Naive thymus-derived CD4-positive, alpha-beta T cell (primary cell): Measurements from ENCODE around the gene ZBTB21. TPM values are rescaled to one million over a fixed set of nuclear protein-coding genes. Genes with fewer than 3 reads are reported as not detected.

Experiments
- ATAC-seq: fragments of 150-1000 bp; cut with Tn5 transposase; 2 replicates; pipeline ENCODE4 v1.10.0; 2021; ENCODE audit warnings: mild to moderate bottlenecking, moderate library complexity
- CTCF ChIA-PET: fragments of 350-600 bp; sonication (Branson Sonifier 250); formaldehyde crosslinking; loops from one replicate; lab custom pipeline; 2021; ENCODE audit warnings: antibody characterized with exemption; lab: Charles Lee
- POLR2A ChIA-PET: fragments of 350-600 bp; sonication (Branson Sonifier 250); formaldehyde crosslinking; loops from one replicate; lab custom pipeline; 2021; ENCODE audit warnings: antibody characterized with exemption, inconsistent platforms; lab: Charles Lee
- DNase-seq, 9 donors: peaks; one replicate each; pipeline versions ENCODE4 v3.0.0 to v3.0.0-alpha.2; 2020 to 2022; ENCODE audit warnings: mixed read lengths in 1 of 9
- H3K27ac ChIP-seq: one replicate; pipeline ENCODE4 v1.7.0; 2013; ENCODE audit warnings: mild to moderate bottlenecking, low read depth, low read length, moderate library complexity
- H3K27me3 ChIP-seq, 2 donors: one replicate each; pipeline ENCODE4 v1.7.0; 2013; ENCODE audit warnings: low read length in 2 of 2, mild to moderate bottlenecking in 2 of 2, moderate library complexity in 2 of 2; ENCODE audit not compliant: control insufficient read depth in 2 of 2, insufficient read depth in 2 of 2
- H3K36me3 ChIP-seq, 3 experiments: 1 replicate in 2 of 3; 2 replicates in 1 of 3; pipeline ENCODE4 v1.7.0; 2013; ENCODE audit warnings: low read length in 3 of 3, mild to moderate bottlenecking in 3 of 3, moderate library complexity in 1 of 3; ENCODE audit not compliant: insufficient read depth in 3 of 3, control insufficient read depth in 2 of 3
- H3K4me1 ChIP-seq, 2 donors: one replicate each; pipeline ENCODE4 v1.7.0; 2013; ENCODE audit warnings: low read length in 2 of 2, mild to moderate bottlenecking in 2 of 2, moderate library complexity in 1 of 2; ENCODE audit not compliant: control insufficient read depth in 2 of 2, insufficient read depth in 2 of 2
- H3K4me3 ChIP-seq: 2 replicates; pipeline ENCODE4 v1.7.0; 2013; ENCODE audit warnings: mild to moderate bottlenecking, low read length
- H3K9me3 ChIP-seq, 3 experiments: 1 replicate in 2 of 3; 2 replicates in 1 of 3; pipeline ENCODE4 v1.7.0; 2013; ENCODE audit warnings: low read length in 3 of 3; ENCODE audit not compliant: control insufficient read depth in 2 of 3
- H3K27ac Mint-ChIP-seq, 9 donors: one replicate each; pipeline ENCODE4 v1.8.0; 2020 to 2022; ENCODE audit warnings: mixed read lengths in 9 of 9, mild to moderate bottlenecking in 8 of 9, moderate library complexity in 5 of 9, inconsistent platforms in 2 of 9
- H3K27me3 Mint-ChIP-seq, 5 donors: one replicate each; pipeline ENCODE4 v1.8.0; 2021 to 2022; ENCODE audit warnings: mixed read lengths in 5 of 5, mild to moderate bottlenecking in 1 of 5
- H3K36me3 Mint-ChIP-seq, 5 donors: one replicate each; pipeline ENCODE4 v1.8.0; 2020 to 2022; ENCODE audit warnings: mixed read lengths in 5 of 5, mild to moderate bottlenecking in 3 of 5, inconsistent platforms in 1 of 5
- H3K4me1 Mint-ChIP-seq, 7 donors: one replicate each; pipeline ENCODE4 v1.8.0; 2020 to 2022; ENCODE audit warnings: mixed read lengths in 7 of 7, mild to moderate bottlenecking in 3 of 7, inconsistent platforms in 1 of 7
- H3K4me3 Mint-ChIP-seq, 10 donors: one replicate each; pipeline ENCODE4 v1.8.0; 2020 to 2022; ENCODE audit warnings: mild to moderate bottlenecking in 10 of 10, mixed read lengths in 10 of 10, moderate library complexity in 6 of 10, inconsistent platforms in 2 of 10
- H3K9me3 Mint-ChIP-seq, 11 donors: one replicate each; pipeline ENCODE4 v1.8.0; 2020 to 2022; ENCODE audit warnings: mixed read lengths in 11 of 11, mild to moderate bottlenecking in 4 of 11, inconsistent platforms in 1 of 11, moderate library complexity in 1 of 11
- intact Hi-C, 2 donors: fragments of 100-400 bp; cut with micrococcal nuclease; formaldehyde crosslinking; loops; one replicate each; pipeline ENCODE4 v1.15.1; 2023
- polyA plus RNA-seq, 2 donors: library from polyadenylated mRNA; unstranded; fragments of 300-500 nt; fragmentation: Illumina TruSeq; gene quantifications; one replicate each; pipeline ENCODE4 v1.2.3, GENCODE V29; 2021
- total RNA-seq, 6 experiments: library from RNA in 5 of 6; stranded (reverse) in 5 of 6; gene quantifications; 1 replicate in 5 of 6; 2 replicates in 1 of 6; pipeline ENCODE4 v1.2.3 and lab custom pipeline; 2021 to 2026

Gene ZBTB21
- total and polyA plus RNA-seq, 7 experiments from 2014 or later: 4.3 to 137 (median 24.3) TPM

DNA sequence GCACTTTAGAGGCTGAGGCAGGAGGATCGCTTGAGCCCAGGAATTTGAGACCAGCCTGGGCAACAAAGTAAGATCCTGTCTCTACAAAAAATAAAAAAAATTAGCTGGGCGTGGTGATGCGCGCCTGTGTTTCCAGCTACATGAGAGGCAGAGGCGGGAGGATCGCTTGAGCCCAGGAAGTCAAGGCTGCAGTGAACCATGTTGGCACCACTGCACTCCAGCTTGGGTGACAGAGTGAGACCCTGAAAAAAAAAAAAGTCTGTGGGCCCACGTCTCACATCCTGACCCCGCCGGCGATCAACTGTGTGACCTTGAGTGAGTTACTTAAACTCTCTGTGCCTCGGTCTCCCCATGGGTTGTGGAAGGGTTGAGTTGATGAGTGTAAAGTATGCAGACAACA lies 12.7 kb upstream of the ZBTB21 start:
- Mint-ChIP-seq H3K27ac (no peak overlapping the region), H3K36me3 (no peaks in the 10 kb centered on the region), H3K27me3 (peaks cover 0 to 11% (median 0%) of the 10 kb centered on the region in 5 donors), H3K9me3 (no peaks in the 10 kb centered on the region), H3K4me3 (no peak overlapping the region), H3K4me1 (peaks cover 0 to 12% (median 0%) of the 10 kb centered on the region in 7 donors)
- POLR2A ChIA-PET: no interaction called here
- Histone ChIP-seq H3K36me3 (no peaks in the 10 kb centered on the region), H3K27me3 (no peaks in the 10 kb centered on the region), H3K27ac (no peak overlapping the region), H3K9me3 (no peaks in the 10 kb centered on the region), H3K4me1 (no peaks in the 10 kb centered on the region), H3K4me3 (no peak overlapping the region)
- DNase-seq (no peak), ATAC-seq (no peak)
- CTCF ChIA-PET: no interaction called here
- intact Hi-C loops: no loop called here

DNA sequence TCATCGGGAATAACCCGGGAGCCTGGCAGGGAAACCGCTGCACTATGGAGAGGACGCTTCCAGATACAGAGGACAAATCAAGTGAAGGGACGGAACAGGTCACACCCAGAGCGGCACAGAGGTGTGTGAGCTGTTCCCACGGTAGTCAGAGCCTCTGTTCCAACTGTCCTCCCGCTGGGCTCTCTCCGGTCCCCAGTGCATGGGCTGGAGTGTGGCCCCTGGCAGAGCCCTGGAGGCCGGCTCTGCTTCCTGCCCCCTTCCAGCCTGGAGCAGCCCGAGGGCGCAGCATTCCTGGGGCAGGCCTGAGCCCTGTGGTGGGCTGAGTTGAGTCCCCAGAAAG lies 11.9 kb upstream of the ZBTB21 start:
- Histone ChIP-seq H3K36me3 (no peaks in the 10 kb centered on the region), H3K9me3 (no peaks in the 10 kb centered on the region), H3K4me3 (no peak overlapping the region), H3K27me3 (no peaks in the 10 kb centered on the region), H3K4me1 (no peaks in the 10 kb centered on the region), H3K27ac (no peak overlapping the region)
- POLR2A ChIA-PET: no interaction called here
- intact Hi-C loops: no loop called here
- CTCF ChIA-PET: no interaction called here
- no peak for ATAC-seq
- H3K4me1 Mint-ChIP-seq: peaks cover 0 to 10% (median 0%) of the 10 kb centered on the region in 7 donors
- no peaks in the 10 kb centered on the region for H3K9me3 Mint-ChIP-seq
- no peak overlapping the region for H3K4me3 Mint-ChIP-seq
- DNase-seq: no peak
- no peak overlapping the region for H3K27ac Mint-ChIP-seq
- H3K27me3 Mint-ChIP-seq: peaks cover 0 to 11% (median 0%) of the 10 kb centered on the region in 5 donors
- no peaks in the 10 kb centered on the region for H3K36me3 Mint-ChIP-seq

DNA sequence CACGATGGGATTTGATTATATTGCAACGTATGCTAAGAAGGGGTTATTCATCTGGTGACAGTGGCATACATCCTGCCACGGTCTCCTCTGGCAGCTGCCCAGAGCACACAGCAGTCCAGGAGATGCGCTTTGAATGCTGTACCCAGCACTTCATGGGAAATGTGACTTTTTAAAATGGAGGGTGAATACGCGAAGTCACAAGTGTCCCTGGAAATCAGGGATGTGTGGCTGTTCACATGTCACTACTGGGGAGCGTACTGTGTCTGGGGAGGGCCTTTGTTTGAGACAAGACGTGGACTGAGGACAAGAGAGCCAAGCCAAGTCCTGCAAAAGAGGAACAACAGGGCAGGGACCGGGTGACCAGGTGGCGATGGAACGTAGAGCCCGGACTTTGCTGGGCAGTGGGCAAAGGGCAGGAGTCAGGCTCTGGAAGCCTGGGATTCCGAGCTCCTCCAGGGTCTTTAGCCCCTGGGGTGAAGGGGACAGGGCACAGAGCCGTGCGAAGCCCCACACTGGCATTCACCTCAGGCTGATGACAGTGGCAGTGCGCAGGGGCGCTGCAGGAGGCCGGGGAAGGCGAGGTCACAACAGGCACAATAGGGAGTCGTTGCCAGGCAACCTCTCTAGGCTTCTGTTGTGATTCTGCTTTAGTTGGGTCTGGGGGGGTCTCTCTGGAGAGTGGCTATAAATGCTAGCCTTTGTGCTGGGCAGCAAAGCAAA lies 11.4 kb upstream of the ZBTB21 start:
- Mint-ChIP-seq H3K9me3 (no peaks in the 10 kb centered on the region), H3K36me3 (no peaks in the 10 kb centered on the region), H3K27ac (peak overlapping the region in 1 of 9 donors; percentile 30), H3K4me1 (peaks cover 0 to 8% (median 0%) of the 10 kb centered on the region in 7 donors), H3K27me3 (peaks cover 0 to 11% (median 0%) of the 10 kb centered on the region in 5 donors), H3K4me3 (no peak overlapping the region)
- no peak for DNase-seq
- CTCF ChIA-PET: no interaction called here
- ATAC-seq: no peak
- H3K27ac ChIP-seq: no peak overlapping the region
- H3K9me3 ChIP-seq: no peaks in the 10 kb centered on the region
- H3K4me1 ChIP-seq: no peaks in the 10 kb centered on the region
- no peaks in the 10 kb centered on the region for H3K36me3 ChIP-seq
- no peaks in the 10 kb centered on the region for H3K27me3 ChIP-seq
- intact Hi-C loops: no loop called here
- POLR2A ChIA-PET: no interaction called here
- H3K4me3 ChIP-seq: no peak overlapping the region

DNA sequence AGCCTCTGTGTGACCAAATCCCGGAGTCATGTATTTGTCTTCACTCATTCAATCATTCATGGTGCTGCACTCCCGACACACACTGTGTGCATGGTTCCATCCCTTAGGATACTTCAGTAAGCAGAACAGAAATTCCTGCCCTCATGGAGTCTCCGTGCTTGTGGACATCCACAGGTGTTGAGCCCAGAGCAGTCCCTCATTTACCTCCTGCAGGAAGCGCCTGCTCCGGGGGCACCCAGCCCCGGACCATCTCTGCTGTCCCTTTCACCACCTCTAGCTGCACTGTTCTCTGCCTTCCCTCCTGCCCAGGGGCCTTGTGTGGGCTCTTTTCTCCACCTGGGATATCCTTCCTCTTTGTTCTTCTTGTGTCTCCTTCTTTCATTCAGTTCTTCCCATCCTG lies 9.5 kb upstream of the ZBTB21 start:
- peaks cover 0 to 7% (median 0%) of the 10 kb centered on the region in 7 donors for H3K4me1 Mint-ChIP-seq
- Histone ChIP-seq H3K9me3 (peaks cover 0 to 1% (median 0%) of the 10 kb centered on the region in 3 experiments), H3K4me3 (no peak overlapping the region), H3K4me1 (no peaks in the 10 kb centered on the region), H3K36me3 (no peaks in the 10 kb centered on the region), H3K27ac (no peak overlapping the region), H3K27me3 (no peaks in the 10 kb centered on the region)
- ATAC-seq (no peak), DNase-seq (no peak)
- ChIA-PET POLR2A (interaction anchor here (0.7 kb wide), 1 partner anchor 49 kb away, joined by 3 read pairs; no protein-coding TSS in a partner anchor), CTCF (interaction anchor here (0.7 to 1.0 kb wide), 3 partner anchors 10 to 89 kb away, joined by 3 to 5 read pairs (median 3); no protein-coding TSS in a partner anchor)
- intact Hi-C loops: loop anchor here in 1 of 2 donors (10.0 kb wide), 2 partner anchors 385 to 655 kb away; partner anchors contain the start of genes MX2 and UBASH3A
- peaks cover 0 to 1% (median 0%) of the 10 kb centered on the region in 5 donors for H3K36me3 Mint-ChIP-seq
- H3K4me3 Mint-ChIP-seq: peak overlapping the region in 1 of 10 donors; percentile 42
- peak overlapping the region in 1 of 9 donors; percentile 50 for H3K27ac Mint-ChIP-seq
- H3K9me3 Mint-ChIP-seq: peaks cover 0 to 1% (median 0%) of the 10 kb centered on the region in 11 donors
- H3K27me3 Mint-ChIP-seq: peaks cover 0 to 11% (median 0%) of the 10 kb centered on the region in 5 donors

DNA sequence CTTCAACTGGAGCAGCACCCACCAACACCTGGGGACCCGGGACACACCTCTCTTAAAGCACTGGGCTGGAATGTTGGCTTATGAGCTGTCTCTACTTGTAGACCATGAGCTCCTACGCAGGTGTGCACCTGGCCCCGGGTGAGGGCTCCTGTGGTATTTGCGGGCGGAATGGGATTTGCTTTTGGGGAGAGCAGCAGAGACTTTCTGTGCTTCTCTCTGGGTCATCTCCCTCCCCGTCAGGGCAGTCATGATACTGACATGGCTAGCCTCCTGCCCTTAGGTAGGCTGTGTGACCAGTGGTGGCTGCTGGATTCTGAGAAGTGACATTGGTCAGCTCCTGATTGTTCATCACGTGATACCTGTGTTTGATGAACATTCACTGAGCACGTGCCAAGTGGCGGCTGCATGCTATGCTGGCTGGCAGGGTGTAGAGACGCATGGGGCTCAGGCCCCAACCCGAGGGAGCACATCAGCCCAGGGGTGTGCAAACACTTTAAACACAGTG lies 9.0 kb upstream of the ZBTB21 start:
- Mint-ChIP-seq H3K4me3 (no peak overlapping the region), H3K27ac (no peak overlapping the region), H3K4me1 (peaks cover 0 to 7% (median 0%) of the 10 kb centered on the region in 7 donors), H3K36me3 (peaks cover 0 to 2% (median 0%) of the 10 kb centered on the region in 5 donors), H3K9me3 (peaks cover 0 to 4% (median 0%) of the 10 kb centered on the region in 11 donors), H3K27me3 (peaks cover 0 to 11% (median 0%) of the 10 kb centered on the region in 5 donors)
- Histone ChIP-seq H3K27me3 (no peaks in the 10 kb centered on the region), H3K4me3 (no peak overlapping the region), H3K4me1 (no peaks in the 10 kb centered on the region), H3K36me3 (no peaks in the 10 kb centered on the region), H3K27ac (no peak overlapping the region), H3K9me3 (peaks cover 0 to 3% (median 0%) of the 10 kb centered on the region in 3 experiments)
- ATAC-seq (no peak), DNase-seq (no peak)
- intact Hi-C loops: loop anchor here in 1 of 2 donors (10.0 kb wide), 2 partner anchors 386 to 654 kb away; partner anchors contain the start of genes MX2 and UBASH3A
- ChIA-PET CTCF (interaction anchor here (1.0 kb wide), 1 partner anchor 10 kb away, joined by 3 read pairs; no protein-coding TSS in a partner anchor), POLR2A (no interaction called here)

DNA sequence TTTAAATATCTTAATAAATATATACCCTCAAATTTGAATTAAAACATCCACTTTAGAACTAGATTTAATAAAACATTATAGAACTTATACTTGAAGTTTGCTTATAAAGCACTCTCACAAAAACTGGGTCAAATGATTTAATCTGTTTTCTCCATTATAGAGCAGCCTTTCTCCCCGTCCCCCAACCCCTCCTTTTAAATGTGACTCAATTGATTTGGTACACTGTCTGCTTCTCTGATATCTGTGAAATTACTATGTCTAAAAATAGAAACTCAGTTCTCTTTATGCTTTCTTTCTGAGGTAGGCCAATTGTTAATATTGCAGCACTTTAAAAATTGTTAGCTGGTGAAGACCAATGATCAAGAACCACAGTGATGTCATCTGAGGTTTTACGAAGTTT lies 6.9 kb upstream of the ZBTB21 start:
- no peak for DNase-seq
- no peak overlapping the region for H3K27ac ChIP-seq
- no peaks in the 10 kb centered on the region for H3K36me3 ChIP-seq
- H3K9me3 ChIP-seq: peaks cover 0 to 3% (median 0%) of the 10 kb centered on the region in 3 experiments
- no peak overlapping the region for H3K4me3 ChIP-seq
- no peak for ATAC-seq
- Mint-ChIP-seq H3K9me3 (peaks cover 0 to 4% (median 0%) of the 10 kb centered on the region in 11 donors), H3K4me1 (peaks cover 0 to 20% (median 7%) of the 10 kb centered on the region in 7 donors), H3K27ac (no peak overlapping the region), H3K36me3 (peaks cover 0 to 2% (median 0%) of the 10 kb centered on the region in 5 donors), H3K27me3 (peaks cover 0 to 17% (median 0%) of the 10 kb centered on the region in 5 donors), H3K4me3 (no peak overlapping the region)
- H3K27me3 ChIP-seq: no peaks in the 10 kb centered on the region
- ChIA-PET POLR2A (no interaction called here), CTCF (no interaction called here)
- no peaks in the 10 kb centered on the region for H3K4me1 ChIP-seq
- intact Hi-C loops: loop anchor here in 1 of 2 donors (10.0 kb wide), 2 partner anchors 388 to 652 kb away; partner anchors contain the start of genes MX2 and UBASH3A
